Stimulated activated CD8-positive, alpha-beta memory T cell treated with anti-CD3 and anti-CD28 coated beads, Interleukin-4, amount 100 ng/mL, for 48 hours (primary cell): ENCODE measurements around the gene MTMR1.
A peak's percentile ranks its signal among the peaks of the same experiment; 100 is the strongest.

ENCODE experiments used
- DNase-seq: peaks from one replicate; pipeline ENCODE4 v3.0.0-alpha.2; 2020

Gene MTMR1

GRCh38 chrX:150692831-150693724 is at the start of gene MTMR1:
Gene MTMR1 (plus strand): TSS chrX:150693396. CDS start chrX:150693531, 135 bp downstream.
- DNase-seq = peak; percentile 59

GRCh38 chrX:150643958-150644357 is 49.2 kb upstream of the MTMR1 start:
- no peak for DNase-seq

- no peak for DNase-seq
These were observed 48.8 kb upstream of the MTMR1 start for GRCh38 chrX:150644422-150644821.

GRCh38 chrX:150647331-150647730 is 45.9 kb upstream of the MTMR1 start:
- no peak for DNase-seq

- DNase-seq = no peak
These were observed 44.8 kb upstream of the MTMR1 start for GRCh38 chrX:150648296-150648940.

- no peak for DNase-seq
These were observed 43.9 kb upstream of the MTMR1 start for GRCh38 chrX:150649096-150649870.

- no peak for DNase-seq
These were observed 41.3 kb upstream of the MTMR1 start for GRCh38 chrX:150651906-150652305.

GRCh38 chrX:150655788-150656187 is 37.4 kb upstream of the MTMR1 start:
- DNase-seq = no peak

- DNase-seq = no peak
These were observed 30.1 kb upstream of the MTMR1 start for GRCh38 chrX:150663073-150663472.

- DNase-seq = no peak
These were observed 28.9 kb upstream of the MTMR1 start for GRCh38 chrX:150664290-150664689.

GRCh38 chrX:150676221-150676620 is 17.0 kb upstream of the MTMR1 start:
- DNase-seq = no peak

- no peak for DNase-seq
These were observed 12.2 kb upstream of the MTMR1 start for GRCh38 chrX:150680974-150681373.

- no peak for DNase-seq
These were observed 10.1 kb upstream of the MTMR1 start for GRCh38 chrX:150683112-150683511.

GRCh38 chrX:150683536-150684146 is 9.6 kb upstream of the MTMR1 start:
- no peak for DNase-seq

GRCh38 chrX:150688911-150689451 is 4.2 kb upstream of the MTMR1 start:
- no peak for DNase-seq

- DNase-seq = no peak
These were observed 3.1 kb upstream of the MTMR1 start for GRCh38 chrX:150690126-150690525.

GRCh38 chrX:150692296-150692695 is 900 bp upstream of the MTMR1 start:
- DNase-seq = no peak

- DNase-seq = peak; percentile 79
These were observed 754 bp downstream of the MTMR1 start for GRCh38 chrX:150693725-150694574.

GRCh38 chrX:150694738-150695410 is 1.7 kb downstream of the MTMR1 start:
- DNase-seq = peak; percentile 54

GRCh38 chrX:150696331-150696730 is 3.1 kb downstream of the MTMR1 start:
- no peak for DNase-seq

- DNase-seq = no peak
These were observed 3.7 kb downstream of the MTMR1 start for GRCh38 chrX:150696866-150697265.
